Glutamatergic neuron (in vitro differentiated cells): ENCODE data around the gene THSD7B. TPM values are rescaled to one million over a fixed set of nuclear protein-coding genes. Genes with fewer than 3 reads are reported as not detected.

Experiments used
- DNase-seq: peaks from one replicate; pipeline ENCODE4 v3.0.0; 2022
- H3K27ac Mint-ChIP-seq: one replicate; pipeline ENCODE4 v1.8.0; 2020; ENCODE audit warnings: mild to moderate bottlenecking, mixed read lengths, inconsistent platforms; ENCODE audit not compliant: unreplicated experiment
- H3K27me3 Mint-ChIP-seq: one replicate; pipeline ENCODE4 v1.8.0; 2020; ENCODE audit warnings: mild to moderate bottlenecking, moderate library complexity, mixed read lengths, inconsistent platforms; ENCODE audit not compliant: unreplicated experiment
- H3K36me3 Mint-ChIP-seq: one replicate; pipeline ENCODE4 v1.8.0; 2020; ENCODE audit warnings: mild to moderate bottlenecking, mixed read lengths, inconsistent platforms; ENCODE audit not compliant: unreplicated experiment
- H3K4me1 Mint-ChIP-seq: one replicate; pipeline ENCODE4 v1.8.0; 2020; ENCODE audit warnings: mild to moderate bottlenecking, low read depth, mixed read lengths, inconsistent platforms; ENCODE audit not compliant: unreplicated experiment
- H3K4me3 Mint-ChIP-seq: one replicate; pipeline ENCODE4 v1.8.0; 2020; ENCODE audit warnings: mild to moderate bottlenecking, mixed read lengths, inconsistent platforms; ENCODE audit not compliant: unreplicated experiment
- H3K9me3 Mint-ChIP-seq: one replicate; pipeline ENCODE4 v1.8.0; 2020; ENCODE audit warnings: mild to moderate bottlenecking, moderate library complexity, mixed read lengths, inconsistent platforms; ENCODE audit not compliant: unreplicated experiment
- CTCF ChIP-seq: fragments of 200-600 bp; sonication (generic); IDR thresholded peaks from one replicate; pipeline ENCODE4 v1.5.0; 2021; ENCODE audit not compliant: partially characterized antibody, unreplicated experiment
- total RNA-seq: library from RNA; stranded (reverse); fragmentation: NEBNext Ultra II Directional; extraction: Animal tissue kit (Norgen Biotek cat#: 25700); gene quantifications from one replicate; pipeline ENCODE4 v1.2.1, GENCODE V29; 2021; ENCODE audit not compliant: unreplicated experiment

THSD7B gene
- total RNA-seq, 1 donor from 2014 or later: 182 TPM

DNA sequence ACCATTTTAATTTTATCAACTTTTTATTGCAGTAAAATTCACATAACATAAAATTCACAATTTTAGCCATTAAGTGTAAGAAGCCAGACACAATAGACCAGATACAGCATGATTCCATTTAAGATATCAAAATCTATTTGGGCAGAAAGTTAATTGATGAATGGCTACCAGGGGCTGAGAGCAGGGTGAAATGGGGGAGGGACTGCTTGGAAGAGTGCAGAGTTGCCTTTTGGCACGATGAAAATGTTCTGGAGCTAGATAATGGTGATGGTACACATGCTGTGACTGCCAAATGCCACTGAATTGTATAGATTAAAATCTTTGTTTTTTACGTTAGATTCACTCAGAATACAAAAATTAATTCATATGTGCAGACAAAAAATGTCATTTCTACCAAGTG is 909.6 kb downstream of the THSD7B start:
- no peak for DNase-seq
- H3K27me3 Mint-ChIP-seq: peaks cover 4% of the 10 kb centered on the region
- TF ChIP-seq CTCF: no peak
- no peaks in the 10 kb centered on the region for H3K9me3 Mint-ChIP-seq
- H3K4me3 Mint-ChIP-seq: no peak overlapping the region
- H3K27ac Mint-ChIP-seq: no peak overlapping the region
- H3K4me1 Mint-ChIP-seq: no peaks in the 10 kb centered on the region
- H3K36me3 Mint-ChIP-seq: no peaks in the 10 kb centered on the region

DNA sequence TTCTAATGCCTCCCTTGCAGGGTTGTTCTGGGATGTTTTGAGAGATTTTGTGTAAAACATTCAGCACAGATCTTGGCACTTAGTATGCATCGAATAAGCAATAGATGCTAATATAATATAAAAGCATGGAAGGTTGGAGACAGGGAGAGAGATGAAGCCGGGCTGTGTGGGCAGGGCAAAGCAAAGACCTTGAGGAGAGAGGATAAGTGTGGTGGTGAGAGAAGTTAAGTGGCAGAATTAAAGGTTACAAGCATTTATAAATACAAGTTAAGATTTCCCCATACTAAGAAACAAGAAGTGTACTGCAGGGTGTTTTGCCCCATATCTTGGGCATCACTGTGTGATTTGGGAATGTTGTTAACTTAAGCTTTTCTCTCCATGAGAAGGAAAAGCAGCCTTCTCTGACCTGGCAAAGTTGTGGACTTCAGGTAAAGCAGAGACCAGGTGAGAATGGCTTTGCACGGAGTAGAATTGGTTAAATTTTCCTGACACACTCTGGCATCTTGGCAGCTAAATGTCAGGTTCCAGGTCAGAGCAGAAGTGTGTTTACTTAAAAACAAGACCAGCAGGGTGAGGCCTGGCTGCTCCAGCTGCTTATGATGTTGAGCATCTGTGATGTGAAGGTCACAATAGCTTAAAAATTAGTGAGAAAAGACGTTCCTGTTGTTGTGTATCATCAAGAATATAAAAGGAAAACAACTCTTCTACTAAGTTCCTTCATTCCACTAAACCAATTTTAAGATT is 910.4 kb downstream of the THSD7B start:
- H3K4me1 Mint-ChIP-seq: no peaks in the 10 kb centered on the region

GRCh38 chr2:137676346-137676745 is 911.0 kb downstream of the THSD7B start:
- no peak for TF ChIP-seq CTCF
- Mint-ChIP-seq H3K4me3 (no peak overlapping the region), H3K27ac (no peak overlapping the region), H3K27me3 (peaks cover 2% of the 10 kb centered on the region), H3K9me3 (peaks cover 2% of the 10 kb centered on the region), H3K36me3 (no peaks in the 10 kb centered on the region), H3K4me1 (no peaks in the 10 kb centered on the region)
- no peak for DNase-seq

More for the DNA sequence above, 910.4 kb downstream of the THSD7B start:
- H3K36me3 Mint-ChIP-seq: no peaks in the 10 kb centered on the region
- DNase-seq: no peak
- H3K4me3 Mint-ChIP-seq: no peak overlapping the region
- H3K27me3 Mint-ChIP-seq: peaks cover 4% of the 10 kb centered on the region
- no peak overlapping the region for H3K27ac Mint-ChIP-seq
- H3K9me3 Mint-ChIP-seq: no peaks in the 10 kb centered on the region
- no peak for TF ChIP-seq CTCF

DNA sequence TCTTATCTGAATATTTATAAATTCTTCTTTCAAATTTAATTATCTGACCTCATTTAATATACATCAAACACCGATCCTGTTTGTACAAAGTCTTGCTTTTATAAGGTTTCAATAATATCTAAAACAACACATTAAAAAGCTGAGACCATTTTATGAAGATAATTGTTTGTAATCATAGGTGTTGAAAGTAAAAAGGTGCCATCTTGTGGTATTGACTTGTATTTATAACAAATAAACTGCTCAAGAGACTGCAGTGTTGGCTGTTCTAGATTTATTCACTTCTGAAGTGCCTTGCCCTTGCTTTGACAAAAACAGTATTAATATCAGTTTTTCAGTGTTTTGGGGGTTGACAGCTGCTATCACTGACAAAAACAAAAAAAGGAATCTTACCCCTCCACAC is 912.1 kb downstream of the THSD7B start:
- Mint-ChIP-seq H3K27ac (no peak overlapping the region), H3K27me3 (peaks cover 2% of the 10 kb centered on the region), H3K4me1 (no peaks in the 10 kb centered on the region), H3K36me3 (no peaks in the 10 kb centered on the region), H3K9me3 (peaks cover 3% of the 10 kb centered on the region), H3K4me3 (no peak overlapping the region)
- no peak for TF ChIP-seq CTCF
- DNase-seq: no peak

DNA sequence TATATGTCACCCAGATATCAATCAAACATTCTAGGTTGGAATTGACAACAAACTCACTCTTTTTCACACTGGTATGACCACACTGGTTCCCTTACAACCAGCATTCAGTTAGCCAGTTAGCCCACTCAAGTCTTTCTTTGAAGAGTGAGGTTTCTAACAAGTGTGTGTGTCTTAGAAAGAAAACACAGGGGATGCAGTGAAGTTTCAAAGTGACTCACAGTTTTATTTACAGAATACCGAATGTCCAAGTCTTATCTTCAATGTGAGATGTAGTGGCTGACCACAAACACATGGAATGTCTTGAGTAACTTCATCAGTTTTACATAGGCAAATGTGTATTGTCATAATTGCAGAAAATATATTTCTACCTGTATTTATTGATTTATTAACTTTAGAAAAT is 924.2 kb downstream of the THSD7B start:
- Mint-ChIP-seq H3K9me3 (peaks cover 2% of the 10 kb centered on the region), H3K27ac (no peak overlapping the region), H3K36me3 (no peaks in the 10 kb centered on the region), H3K4me3 (no peak overlapping the region), H3K27me3 (no peaks in the 10 kb centered on the region), H3K4me1 (peaks cover 9% of the 10 kb centered on the region)
- DNase-seq: no peak
- TF ChIP-seq CTCF: no peak
